Esophagus muscularis mucosa (tissue), 4 donors: ENCODE measurements around the gene LAPTM5. TPM values are rescaled to one million over a fixed set of nuclear protein-coding genes. Genes with fewer than 3 reads are reported as not detected.

ENCODE experiments used
- DNase-seq: peaks from one replicate; pipeline ENCODE4 v3.0.0-alpha.2; 2017; ENCODE audit errors: extremely low spot score
- H3K27ac ChIP-seq, 4 donors: fragments of 200-600 bp; sonication (generic); replicated peaks in 1 of 4; 1 replicate in 3 of 4; 2 replicates in 1 of 4; pipeline ENCODE4 v1.5.1; 2016 to 2019; ENCODE audit warnings: mild to moderate bottlenecking in 1 of 4
- H3K27me3 ChIP-seq, 4 donors: fragments of 200-600 bp; sonication (generic); one replicate each; pipeline versions ENCODE4 v1.5.1 to v1.6.0; 2016 to 2019
- H3K36me3 ChIP-seq, 4 donors: fragments of 200-600 bp; sonication (generic); one replicate each; pipeline ENCODE4 v1.5.1; 2016 to 2019
- H3K4me1 ChIP-seq, 4 donors: fragments of 200-600 bp; sonication (generic); one replicate each; pipeline ENCODE4 v1.5.1; 2016 to 2019
- H3K4me3 ChIP-seq, 4 donors: fragments of 200-600 bp; sonication (generic); 1 replicate in 2 of 4; 2 replicates in 2 of 4; pipeline ENCODE4 v1.5.1; 2016 to 2019; ENCODE audit warnings: mild to moderate bottlenecking in 4 of 4, moderate library complexity in 1 of 4
- H3K9me3 ChIP-seq, 4 donors: fragments of 200-600 bp; sonication (generic); 1 replicate in 3 of 4; 2 replicates in 1 of 4; pipeline ENCODE4 v1.5.1; 2016 to 2019
- CTCF ChIP-seq, 3 experiments: fragments of 200-600 bp in 2 of 3; fragments of 450-650 bp in 1 of 3; sonication (generic) in 2 of 3; IDR thresholded peaks; one replicate each; pipeline ENCODE4 v1.5.1; 2017 to 2019; ENCODE audit warnings: antibody characterized with exemption in 3 of 3, mild to moderate bottlenecking in 2 of 3, moderate library complexity in 1 of 3
- EP300 ChIP-seq: sonication (generic); formaldehyde crosslinking; IDR thresholded peaks from one replicate; pipeline ENCODE4 v1.6.1; 2017; ENCODE audit warnings: antibody characterized with exemption
- POLR2A ChIP-seq: fragments of 450-650 bp; IDR thresholded peaks from one replicate; pipeline ENCODE4 v1.6.1; 2017; ENCODE audit warnings: antibody characterized with exemption, moderate library complexity, mild to moderate bottlenecking, low read depth
- POLR2AphosphoS5 ChIP-seq, 2 donors: sonication (generic); formaldehyde crosslinking; IDR thresholded peaks; one replicate each; pipeline ENCODE4 v1.6.1; 2017; ENCODE audit warnings: antibody characterized with exemption in 2 of 2
- WGBS: methylation state at CpG from one replicate; pipeline ENCODE4 v1.1.5; 2018; 5-methylcytosine and 5-hydroxymethylcytosine counted together
- intact Hi-C: fragments of 100-400 bp; cut with DNase I; formaldehyde crosslinking; loops from one replicate; pipeline ENCODE4 v1.15.1; 2023
- total RNA-seq, 4 donors: library from RNA; depleted of rRNA; stranded (reverse); fragments of >200 nt; gene quantifications; one replicate each; pipeline versions ENCODE4 v1.1.0 to v1.2.1, GENCODE V29; 2016

The LAPTM5 gene
- total RNA-seq, 4 donors from 2014 or later: 32.4 to 83.7 (median 36.3) TPM

GRCh38 chr1:30755746-30756145 is 1.8 kb downstream of the LAPTM5 start:
- peaks cover 0 to 16% (median 5%) of the 10 kb centered on the region in 4 donors for H3K4me1 ChIP-seq
- intact Hi-C loops: no loop called here
- no peak for TF ChIP-seq POLR2AphosphoS5 (IDR thresholded peaks at IDR 0.05)
- TF ChIP-seq POLR2A: no peak
- no peak for TF ChIP-seq EP300
- no peak for TF ChIP-seq CTCF (IDR thresholded peaks at IDR 0.05)
- H3K36me3 ChIP-seq: no peaks in the 10 kb centered on the region
- H3K9me3 ChIP-seq: no peaks in the 10 kb centered on the region
- no peak for DNase-seq
- H3K27me3 ChIP-seq: peaks cover 0 to 20% (median 0%) of the 10 kb centered on the region in 4 donors
- peak overlapping the region; percentile 22 to 57 (median 36) for H3K4me3 ChIP-seq
- peak overlapping the region in 3 of 4 donors; percentile 13 to 76 (median 16) for H3K27ac ChIP-seq
- WGBS: 74% methylated on average over 4 of the region's 4 CpGs

- Histone ChIP-seq H3K9me3 (no peaks in the 10 kb centered on the region), H3K27me3 (peaks cover 0 to 21% (median 0%) of the 10 kb centered on the region in 4 donors), H3K27ac (no peak overlapping the region), H3K4me1 (peaks cover 0 to 20% (median 7%) of the 10 kb centered on the region in 4 donors), H3K4me3 (peak overlapping the region in 3 of 4 donors; percentile 28 to 57 (median 43)), H3K36me3 (no peaks in the 10 kb centered on the region)
- DNase-seq: no peak
- intact Hi-C loops: no loop called here
- WGBS: 97% methylated on average over 6 of the region's 6 CpGs
- TF ChIP-seq POLR2A (no peak), CTCF (IDR thresholded peaks at IDR 0.05) (no peak), POLR2AphosphoS5 (IDR thresholded peaks at IDR 0.05) (no peak), EP300 (no peak)
Measured at GRCh38 chr1:30755334-30755733, 2.2 kb downstream of the LAPTM5 start.

- intact Hi-C loops: no loop called here
- Histone ChIP-seq H3K4me1 (peaks cover 3 to 23% (median 8%) of the 10 kb centered on the region in 4 donors), H3K27ac (no peak overlapping the region), H3K4me3 (peak overlapping the region in 1 of 4 donors; percentile 57), H3K36me3 (no peaks in the 10 kb centered on the region), H3K9me3 (no peaks in the 10 kb centered on the region), H3K27me3 (peaks cover 0 to 21% (median 0%) of the 10 kb centered on the region in 4 donors)
- no peak for TF ChIP-seq EP300
- no peak for TF ChIP-seq POLR2A
- TF ChIP-seq POLR2AphosphoS5 (IDR thresholded peaks at IDR 0.05): no peak
- TF ChIP-seq CTCF (IDR thresholded peaks at IDR 0.05): no peak
- DNase-seq: no peak
- 78% methylated on average over 9 of the region's 9 CpGs for WGBS
Measured at GRCh38 chr1:30754684-30755171, 2.8 kb downstream of the LAPTM5 start.

- 59% methylated on average over 13 of the region's 13 CpGs for WGBS
- no peak for DNase-seq
- H3K9me3 ChIP-seq: no peaks in the 10 kb centered on the region
- TF ChIP-seq POLR2AphosphoS5 (IDR thresholded peaks at IDR 0.05): no peak
- no peak for TF ChIP-seq CTCF (IDR thresholded peaks at IDR 0.05)
- TF ChIP-seq POLR2A: no peak
- TF ChIP-seq EP300: no peak
- H3K36me3 ChIP-seq: no peaks in the 10 kb centered on the region
- intact Hi-C loops: no loop called here
- no peak overlapping the region for H3K4me3 ChIP-seq
- H3K4me1 ChIP-seq: peaks cover 5 to 34% (median 17%) of the 10 kb centered on the region in 4 donors
- H3K27me3 ChIP-seq: peaks cover 0 to 21% (median 0%) of the 10 kb centered on the region in 4 donors
- H3K27ac ChIP-seq: peak overlapping the region in 2 of 4 donors; percentile 9 to 40
Measured at GRCh38 chr1:30753660-30754123, 3.9 kb downstream of the LAPTM5 start.

- peaks cover 5 to 39% (median 21%) of the 10 kb centered on the region in 4 donors for H3K4me1 ChIP-seq
- no peak overlapping the region for H3K4me3 ChIP-seq
- TF ChIP-seq POLR2AphosphoS5 (IDR thresholded peaks at IDR 0.05): no peak
- no peak for TF ChIP-seq EP300
- TF ChIP-seq CTCF (IDR thresholded peaks at IDR 0.05): no peak
- TF ChIP-seq POLR2A: no peak
- intact Hi-C loops: no loop called here
- H3K9me3 ChIP-seq: no peaks in the 10 kb centered on the region
- H3K36me3 ChIP-seq: no peaks in the 10 kb centered on the region
- H3K27ac ChIP-seq: peak overlapping the region in 3 of 4 donors; percentile 4 to 40 (median 9)
- peaks cover 0 to 21% (median 0%) of the 10 kb centered on the region in 4 donors for H3K27me3 ChIP-seq
- no peak for DNase-seq
- WGBS: 53% methylated on average over 3 of the region's 3 CpGs
Measured at GRCh38 chr1:30753118-30753517, 4.5 kb downstream of the LAPTM5 start.
